Activated gamma-delta T cell treated with anti-CD3 and anti-CD28 coated beads, Interleukin-2, amount 50 U/mL, for 16 hours (primary cell): ENCODE results near the gene ADGRB3.
"Not testable (repeated sequence)": the region's sequence is repeated elsewhere in the genome, so short reads cannot be mapped to it uniquely, and the experiment has no call there.

Experiments used
- DNase-seq: peaks from one replicate; pipeline ENCODE4 v3.0.0-alpha.2; 2020; ENCODE audit warnings: low read depth

The ADGRB3 gene

DNA sequence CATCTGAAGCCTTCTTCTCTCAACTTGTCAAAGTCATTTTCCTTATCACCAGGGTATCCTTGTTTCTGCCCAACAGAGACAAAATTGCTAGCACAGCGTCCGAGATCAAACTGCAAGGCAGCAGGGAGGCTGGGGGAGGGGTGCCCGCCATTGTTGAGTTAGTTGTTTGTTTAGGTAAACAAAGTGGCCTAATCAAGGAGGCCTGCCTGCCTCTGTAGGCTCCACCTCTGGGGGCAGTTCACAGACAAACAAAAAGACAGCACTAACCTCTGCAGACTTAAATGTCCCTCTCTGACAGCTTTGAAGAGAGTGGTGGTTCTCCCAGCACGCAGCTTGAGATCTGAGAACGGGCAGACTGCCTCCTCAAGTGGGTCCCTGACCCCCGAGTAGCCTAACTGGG lies 155.0 kb downstream of the ADGRB3 start:
- DNase-seq = not testable (repeated sequence)

DNA sequence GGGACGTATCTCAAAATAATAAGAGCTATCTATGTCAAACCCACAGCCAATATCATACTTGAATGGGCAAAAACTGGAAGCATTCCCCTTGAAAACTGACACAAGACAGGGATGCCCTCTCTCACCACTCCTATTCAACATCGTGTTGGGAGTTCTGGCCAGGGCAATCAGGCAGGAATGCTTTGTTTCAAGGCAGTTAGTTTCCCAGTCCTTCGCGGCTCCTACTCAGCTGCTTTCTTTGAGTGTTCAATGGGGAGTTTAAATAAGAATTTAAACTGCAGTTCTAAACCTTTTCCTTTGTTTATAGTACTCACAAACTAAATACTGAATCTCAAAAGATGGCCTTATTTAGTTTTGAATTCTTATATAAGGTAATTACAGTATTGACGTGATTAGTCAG lies 179.9 kb downstream of the ADGRB3 start:
- DNase-seq = not testable (repeated sequence)

DNA sequence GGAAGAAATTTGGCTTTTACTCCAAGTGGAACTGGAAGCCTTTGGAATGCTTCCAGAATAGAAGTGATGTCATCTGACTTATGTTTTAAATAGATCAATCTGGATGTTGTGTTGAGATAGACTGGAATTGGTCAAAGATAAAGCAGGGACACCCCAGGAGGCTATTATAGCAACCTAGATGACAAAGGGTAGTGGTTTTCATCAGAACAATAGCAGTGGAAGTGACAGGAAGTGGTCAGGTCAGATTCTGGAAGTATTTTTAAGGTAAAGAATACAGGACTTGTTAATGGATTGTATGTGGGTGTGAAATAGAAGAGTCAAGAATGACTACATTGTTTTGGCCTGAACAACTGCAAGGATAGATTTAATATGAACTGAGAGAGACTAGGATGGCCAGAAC lies 191.4 kb downstream of the ADGRB3 start:
- DNase-seq = no peak

DNA sequence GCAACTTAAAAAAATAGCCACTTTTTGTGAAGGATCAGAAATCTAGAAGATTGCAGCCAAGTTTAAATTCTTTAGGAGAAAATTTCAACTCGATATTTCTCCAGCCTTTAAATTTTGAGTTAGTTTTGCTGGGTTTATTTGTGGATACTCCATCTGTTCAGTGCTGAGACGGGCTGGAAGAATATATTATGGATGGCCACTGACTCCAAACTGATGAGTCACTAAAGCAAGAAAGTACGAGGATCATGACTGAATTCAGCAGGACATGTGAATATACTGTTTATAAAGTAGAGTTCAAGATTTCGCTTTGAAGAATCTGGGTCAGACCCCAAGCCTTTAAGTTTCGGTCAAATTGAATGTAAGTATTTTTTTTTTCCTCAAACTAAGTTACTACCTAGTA lies 199.5 kb downstream of the ADGRB3 start:
- no peak for DNase-seq

DNA sequence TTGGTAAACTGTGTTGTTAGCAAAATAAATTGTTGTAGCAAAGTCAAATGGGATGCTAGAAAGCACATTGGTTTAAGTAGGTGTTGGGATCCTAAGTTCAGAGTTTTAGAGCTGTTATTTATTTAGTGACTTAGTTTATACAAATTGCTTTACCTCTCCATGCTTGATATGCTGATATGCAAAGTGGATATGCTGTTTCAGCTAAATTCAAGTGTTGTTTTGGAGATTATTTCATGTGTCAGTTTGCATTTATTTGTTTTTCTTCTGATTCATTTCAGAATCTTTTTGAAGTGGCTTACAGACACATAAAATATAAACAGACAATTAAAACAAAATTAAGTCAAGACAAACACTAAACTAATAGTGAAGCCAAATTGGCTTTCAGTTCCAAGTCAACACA lies 203.5 kb downstream of the ADGRB3 start:
- DNase-seq = no peak

DNA sequence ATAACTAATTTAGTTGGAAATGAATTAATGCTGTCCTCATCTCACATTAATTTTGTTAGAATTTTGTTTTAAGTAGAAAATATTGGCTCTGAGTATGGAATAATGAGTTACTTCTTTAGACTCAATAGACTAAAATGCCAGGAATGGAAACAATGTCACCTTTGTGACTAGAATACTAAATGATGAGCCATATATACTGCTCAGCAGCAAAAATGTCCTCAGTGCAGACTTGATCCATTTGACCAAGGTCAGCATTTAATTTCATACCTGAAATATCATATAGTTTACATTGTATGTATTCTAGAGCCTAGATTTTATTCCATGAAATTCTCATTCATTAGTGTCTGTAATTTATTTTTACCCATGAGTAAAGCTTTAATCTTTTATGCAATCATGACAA lies 217.7 kb downstream of the ADGRB3 start:
- DNase-seq = no peak

DNA sequence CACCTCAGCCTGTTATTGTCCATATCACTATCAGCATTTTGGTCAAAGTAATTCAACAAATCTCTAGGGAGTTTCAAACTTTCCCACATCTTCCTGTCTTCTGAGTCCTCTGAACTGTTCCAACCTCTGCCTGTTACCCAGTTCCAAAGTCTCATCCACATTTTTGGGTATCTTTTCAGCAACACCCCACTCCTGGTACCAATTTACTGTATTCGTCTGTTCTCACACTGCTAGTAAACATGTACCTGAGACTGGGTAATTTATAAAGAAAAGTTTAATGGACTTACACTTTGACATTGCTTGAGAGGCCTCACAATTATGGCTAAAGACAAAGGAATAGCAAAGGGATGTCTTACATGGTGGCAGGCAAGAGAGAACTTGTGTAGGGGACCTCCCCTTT lies 224.2 kb downstream of the ADGRB3 start:
- DNase-seq = no peak

DNA sequence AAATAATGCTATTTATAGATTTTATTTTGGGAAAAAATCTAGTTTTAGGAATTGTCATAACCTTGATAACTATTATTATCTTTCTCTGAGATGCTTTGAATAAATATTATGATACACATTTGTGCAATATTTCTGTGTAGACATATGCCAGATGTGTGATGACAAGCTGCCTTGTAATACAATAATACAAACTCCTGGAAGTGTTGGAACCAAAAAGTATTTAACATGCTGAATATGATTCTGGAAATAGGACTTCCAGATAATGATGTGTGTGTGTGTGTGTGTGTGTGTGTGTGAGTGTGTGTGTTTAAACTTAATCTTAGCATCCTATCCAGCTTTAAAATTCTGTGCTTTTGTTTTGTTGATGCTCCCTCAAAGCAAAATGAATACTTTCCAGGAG lies 233.6 kb downstream of the ADGRB3 start:
- no peak for DNase-seq

DNA sequence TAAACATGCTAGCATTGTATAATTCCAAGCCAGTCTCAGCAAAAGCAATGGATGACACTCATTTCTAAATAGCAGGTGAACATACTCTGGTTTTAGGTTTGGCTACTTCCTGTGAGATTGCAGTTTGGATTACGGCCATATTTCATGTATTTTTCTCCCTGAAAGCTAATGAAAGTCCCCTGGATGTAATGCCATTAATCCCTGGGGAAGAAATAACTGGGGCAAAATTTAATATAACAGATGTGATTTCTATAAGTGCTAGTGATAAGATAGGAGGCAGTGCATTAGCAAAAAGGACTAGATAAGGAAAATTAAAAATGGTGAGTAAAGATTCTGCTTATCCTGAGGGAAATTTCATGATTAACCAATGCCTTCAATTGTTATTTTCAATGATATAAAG lies 238.2 kb downstream of the ADGRB3 start:
- DNase-seq = no peak

DNA sequence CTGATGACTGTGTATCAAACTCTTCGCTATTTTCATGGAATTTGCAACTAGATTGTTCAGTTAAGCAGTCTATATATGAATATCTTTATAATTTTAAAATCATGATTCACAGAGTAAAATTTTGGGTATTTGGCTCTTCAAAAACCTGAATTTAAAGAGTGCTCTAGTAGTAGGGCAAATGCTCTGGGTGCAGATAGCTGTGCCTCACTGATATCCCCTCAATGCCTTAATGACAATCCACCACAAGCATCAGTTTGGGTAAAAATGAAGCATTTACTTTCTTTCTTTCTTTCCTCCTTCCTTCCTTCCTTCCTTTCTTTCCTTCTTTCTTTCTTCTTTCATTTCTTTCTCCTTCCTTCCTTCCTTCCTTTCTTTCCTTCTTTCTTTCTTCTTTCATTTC lies 239.7 kb downstream of the ADGRB3 start:
- DNase-seq = no peak

DNA sequence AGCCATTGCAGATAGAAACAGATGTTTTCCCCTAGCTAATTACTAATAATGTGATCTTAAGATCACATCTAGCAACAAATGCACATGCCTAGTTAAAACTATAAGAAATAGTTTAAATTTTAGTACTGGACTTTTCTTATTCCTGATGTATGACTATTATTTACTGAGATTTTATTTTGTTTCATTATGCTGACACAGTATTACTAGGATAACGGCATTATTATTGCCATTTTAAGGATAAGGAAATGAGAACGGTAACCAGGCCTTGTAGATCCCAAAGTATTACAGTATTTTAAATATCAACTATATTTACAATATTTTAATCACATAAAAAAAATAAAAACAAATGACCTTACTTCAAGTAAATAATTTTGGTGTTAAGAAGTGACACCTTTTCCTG lies 240.3 kb downstream of the ADGRB3 start:
- no peak for DNase-seq

DNA sequence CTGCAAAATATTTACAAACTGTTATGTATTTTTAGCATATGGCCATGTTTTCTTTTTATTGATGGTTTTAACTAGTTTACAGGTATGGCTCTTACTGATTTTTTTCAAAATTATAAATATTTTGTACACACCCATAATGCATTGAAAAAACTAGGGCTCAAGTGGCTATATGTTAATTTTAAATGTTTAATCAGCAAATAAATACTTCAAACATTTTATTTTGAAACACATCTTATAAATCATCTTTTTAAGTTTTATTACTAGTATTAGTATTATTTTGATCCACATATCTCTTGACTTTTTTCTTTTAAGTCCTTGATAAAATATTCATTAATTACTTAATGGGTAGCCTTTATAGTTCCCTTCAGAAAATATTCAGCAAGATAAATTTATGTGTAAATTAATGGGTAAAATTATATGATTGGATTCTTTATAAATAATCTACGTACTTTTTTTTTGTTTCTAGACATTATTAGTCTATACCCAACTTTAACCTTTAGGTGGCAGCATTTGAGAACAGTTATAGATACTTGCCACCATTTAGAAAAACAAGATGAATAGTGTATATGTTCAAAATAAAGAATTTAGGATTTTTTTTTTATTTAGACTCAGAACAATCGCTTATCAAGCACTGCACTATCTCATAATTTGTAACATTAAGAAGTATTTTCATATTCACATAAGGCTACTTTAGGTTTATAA lies 241.9 kb downstream of the ADGRB3 start:
- DNase-seq = no peak

DNA sequence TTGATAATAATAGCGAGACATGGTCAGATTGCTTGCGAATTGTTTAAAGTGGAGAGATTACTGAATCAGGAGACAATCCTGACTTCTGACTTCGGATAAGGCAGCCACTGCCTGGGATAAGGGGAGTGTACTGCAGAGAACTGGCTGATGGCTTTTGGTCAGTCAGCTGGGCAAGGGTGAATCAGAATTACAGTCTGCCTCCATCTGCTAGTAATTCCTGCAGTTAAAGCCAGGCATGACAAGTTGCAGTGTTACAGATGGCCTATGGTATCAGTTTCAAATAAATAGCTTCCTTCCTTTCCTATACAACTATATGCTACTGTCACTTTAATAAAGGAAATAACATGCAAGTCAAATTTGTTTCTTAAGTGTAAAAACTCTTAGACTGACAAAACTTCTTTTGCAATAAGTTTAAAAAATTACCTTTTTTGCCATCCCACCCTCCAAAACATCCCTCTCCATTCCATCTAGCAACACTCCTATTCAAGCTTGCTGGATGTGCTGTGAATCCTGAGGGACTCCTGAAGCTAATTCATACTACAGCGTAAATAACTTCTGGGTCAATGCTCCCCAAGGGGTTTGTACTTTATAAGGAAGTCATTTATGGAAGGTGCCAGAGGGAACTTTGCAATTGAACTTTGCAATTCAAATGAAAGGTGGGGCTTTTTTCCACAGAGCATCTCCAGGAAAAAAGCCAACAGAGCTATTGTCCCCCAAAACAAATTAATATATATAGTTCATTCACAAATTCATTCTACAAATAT lies 245.2 kb downstream of the ADGRB3 start:
- no peak for DNase-seq

DNA sequence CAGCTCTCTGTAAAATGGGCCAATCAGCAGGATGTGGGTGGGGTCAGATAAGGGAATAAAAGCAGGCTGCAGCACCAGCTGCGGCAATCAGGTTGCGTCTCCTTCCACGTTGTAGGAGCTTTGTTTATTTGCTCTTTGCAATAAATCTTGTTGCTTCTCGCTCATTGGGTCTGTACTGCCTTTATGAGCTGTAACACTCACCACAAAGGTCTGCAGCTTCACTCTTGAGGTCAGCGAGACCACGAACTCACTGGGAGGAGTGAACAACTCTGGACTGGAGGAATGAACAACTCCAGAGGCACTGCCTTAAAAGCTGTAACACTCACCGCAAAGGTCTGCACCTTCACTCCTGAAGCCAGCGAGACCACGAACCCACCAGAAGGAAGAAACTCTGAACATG lies 248.2 kb downstream of the ADGRB3 start:
- not testable (repeated sequence) for DNase-seq

DNA sequence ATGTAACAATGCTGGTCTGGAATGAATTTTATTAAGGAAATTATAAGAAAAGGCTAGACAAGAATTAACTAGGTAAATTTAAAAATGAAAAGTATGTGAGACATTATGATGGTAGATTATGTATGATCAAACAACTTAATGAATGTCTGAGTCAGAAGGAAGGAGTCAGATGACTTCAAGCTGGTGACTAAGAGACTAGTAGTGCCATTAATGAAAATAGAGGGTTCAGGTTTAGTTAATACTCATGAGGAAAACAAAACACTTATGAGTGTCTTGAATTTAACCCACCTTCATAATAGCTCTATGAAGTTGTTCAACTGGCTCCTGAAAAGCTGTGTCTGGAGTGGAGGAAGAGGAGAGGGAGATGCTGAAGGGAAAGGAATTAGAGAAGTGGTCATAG lies 256.3 kb downstream of the ADGRB3 start:
- DNase-seq = no peak

DNA sequence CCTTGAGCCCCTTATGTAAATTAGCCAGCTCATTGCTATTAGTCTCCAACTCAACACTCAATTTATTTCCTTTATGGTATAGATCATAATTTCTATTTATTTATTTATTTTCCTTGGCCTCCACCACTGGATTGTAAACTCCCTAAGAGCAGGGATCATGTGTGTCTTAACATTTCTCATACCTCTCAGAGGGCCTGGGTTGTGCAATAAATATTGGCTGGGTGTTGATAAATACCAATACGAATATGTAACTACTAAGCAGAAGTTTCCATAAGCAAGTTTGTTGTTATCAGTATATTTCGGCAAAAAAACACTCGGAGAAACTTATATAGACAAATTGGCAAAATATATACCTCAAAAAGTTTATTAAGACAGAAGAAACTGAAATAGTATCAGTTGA lies 257.4 kb downstream of the ADGRB3 start:
- DNase-seq = no peak

DNA sequence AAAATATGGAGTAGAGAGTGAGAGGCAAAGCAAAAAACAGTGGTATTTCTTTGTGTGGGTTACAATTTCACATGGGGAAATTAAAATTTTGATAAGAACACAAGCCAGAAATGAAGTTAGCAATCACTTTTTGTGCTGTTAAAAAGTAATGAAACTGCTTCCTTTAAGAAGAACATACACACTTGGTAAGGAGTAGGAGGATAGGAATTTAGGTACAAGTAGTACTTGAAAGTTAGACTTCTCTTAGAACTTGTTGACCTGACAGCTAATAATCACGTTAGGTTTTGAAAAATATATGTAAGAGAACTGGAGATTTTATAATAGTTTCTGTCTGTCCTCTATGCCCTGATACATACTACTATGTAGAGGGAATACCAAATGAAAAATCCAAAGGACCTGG lies 260.8 kb downstream of the ADGRB3 start:
- no peak for DNase-seq

DNA sequence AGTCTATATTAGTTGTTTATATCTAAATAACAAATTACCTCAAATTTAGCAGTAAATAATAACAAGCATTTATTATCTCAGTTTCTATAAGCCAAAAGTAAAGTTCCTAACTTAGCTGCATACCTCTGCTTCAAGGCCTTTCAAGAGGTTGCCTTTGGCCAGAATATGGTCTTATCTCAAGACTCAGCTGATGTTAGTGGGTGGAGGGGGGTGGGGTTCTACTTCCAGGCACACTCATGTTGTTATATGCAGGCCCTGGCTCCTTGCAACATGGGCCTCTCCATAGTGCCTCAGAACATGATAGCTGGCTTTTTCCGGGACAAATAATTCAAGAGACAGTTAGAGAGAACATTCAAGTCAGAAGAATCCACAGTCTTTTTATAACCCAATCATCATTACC lies 266.0 kb downstream of the ADGRB3 start:
- DNase-seq = no peak

DNA sequence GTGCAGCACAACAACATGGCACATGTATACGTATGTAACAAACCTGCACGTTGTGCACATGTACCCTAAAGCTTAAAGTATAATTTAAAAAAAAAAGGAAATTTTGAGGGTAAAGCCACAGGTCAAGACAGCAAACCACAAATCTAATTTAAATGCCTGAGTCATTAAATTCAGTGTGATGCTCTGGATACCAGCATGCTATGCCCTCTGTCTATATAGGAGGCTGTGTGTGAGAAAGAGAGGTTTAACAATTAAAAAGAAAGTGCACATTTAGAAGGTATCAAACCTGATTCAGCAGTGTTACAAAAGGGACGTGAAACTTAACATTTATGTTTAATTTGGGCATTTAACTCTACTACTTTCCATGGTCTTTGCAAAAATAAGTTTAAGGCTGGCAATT lies 276.3 kb downstream of the ADGRB3 start:
- no peak for DNase-seq

DNA sequence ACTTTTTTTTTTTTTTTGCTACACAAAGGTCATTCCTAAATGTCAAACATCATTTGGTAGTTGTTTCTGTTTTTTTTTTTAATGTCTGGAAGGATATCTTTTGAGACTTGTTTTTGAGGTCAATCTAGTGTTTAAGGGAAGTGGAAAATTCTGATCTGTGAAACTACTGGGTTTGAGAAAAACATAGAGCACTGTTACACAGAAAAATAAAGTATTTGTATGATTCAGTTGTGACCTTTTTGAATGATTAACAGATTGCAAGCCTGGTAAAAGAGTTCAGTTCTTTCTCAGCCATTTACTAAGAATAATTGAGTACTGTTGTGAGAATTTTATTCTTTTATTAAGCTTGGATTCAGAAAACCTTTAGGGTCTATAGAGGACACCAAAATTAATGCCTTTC lies 276.7 kb downstream of the ADGRB3 start:
- no peak for DNase-seq

DNA sequence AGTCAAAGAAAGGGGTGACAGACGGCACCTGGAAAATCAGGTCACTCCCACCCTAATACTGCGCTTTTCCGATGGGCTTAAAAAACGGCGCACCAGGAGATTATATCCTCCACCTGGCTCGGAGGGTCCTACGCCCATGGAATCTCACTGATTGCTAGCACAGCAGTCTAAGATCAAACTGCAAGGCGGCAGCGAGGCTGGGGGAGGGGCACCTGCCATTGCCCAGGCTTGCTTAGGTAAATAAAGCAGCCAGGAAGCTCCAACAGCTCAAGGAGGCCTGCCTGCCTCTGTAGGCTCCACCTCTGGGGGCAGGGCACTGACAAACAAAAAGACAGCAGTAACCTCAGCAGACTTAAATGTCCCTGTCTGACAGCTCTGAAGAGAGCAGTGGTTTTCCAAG lies 277.7 kb downstream of the ADGRB3 start:
- not testable (repeated sequence) for DNase-seq

DNA sequence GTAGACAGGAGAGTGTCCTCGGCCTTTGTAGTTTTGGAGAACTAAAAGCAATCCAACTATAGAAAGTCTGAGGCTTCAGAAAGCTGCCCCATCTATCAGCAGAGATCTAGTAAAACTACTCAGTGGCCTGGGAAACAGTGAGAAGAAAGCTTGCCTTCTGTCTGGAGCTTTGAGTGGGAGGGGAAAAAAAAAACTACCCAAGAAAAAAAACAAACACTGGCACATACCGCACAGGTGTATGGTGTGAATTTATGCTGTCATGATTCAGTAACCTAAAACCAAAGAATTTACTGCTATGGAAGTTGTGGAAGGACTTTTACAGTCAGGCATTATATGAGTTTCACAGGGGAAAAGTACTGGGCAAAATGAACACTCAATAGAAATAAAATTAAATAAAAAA lies 280.5 kb downstream of the ADGRB3 start:
- DNase-seq = no peak

DNA sequence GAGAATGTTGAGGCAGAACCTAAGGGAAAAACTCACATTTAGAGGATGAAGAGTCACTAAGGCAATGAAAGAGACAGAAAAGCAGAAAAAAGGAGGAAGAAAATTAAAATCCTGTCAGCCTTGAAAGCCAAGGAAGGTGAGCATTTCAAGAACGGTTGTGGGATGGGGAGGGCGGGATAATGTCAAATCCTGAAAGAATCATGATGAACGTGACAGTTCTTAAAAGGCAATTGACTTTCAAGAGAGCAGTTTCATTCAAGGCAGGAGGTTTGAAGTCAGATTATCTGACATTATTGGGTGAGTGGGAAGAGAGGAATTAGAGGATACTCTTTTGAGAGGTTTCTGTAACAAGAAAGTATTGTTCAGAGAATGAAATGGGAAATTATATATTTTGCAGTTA lies 284.5 kb downstream of the ADGRB3 start:
- no peak for DNase-seq

DNA sequence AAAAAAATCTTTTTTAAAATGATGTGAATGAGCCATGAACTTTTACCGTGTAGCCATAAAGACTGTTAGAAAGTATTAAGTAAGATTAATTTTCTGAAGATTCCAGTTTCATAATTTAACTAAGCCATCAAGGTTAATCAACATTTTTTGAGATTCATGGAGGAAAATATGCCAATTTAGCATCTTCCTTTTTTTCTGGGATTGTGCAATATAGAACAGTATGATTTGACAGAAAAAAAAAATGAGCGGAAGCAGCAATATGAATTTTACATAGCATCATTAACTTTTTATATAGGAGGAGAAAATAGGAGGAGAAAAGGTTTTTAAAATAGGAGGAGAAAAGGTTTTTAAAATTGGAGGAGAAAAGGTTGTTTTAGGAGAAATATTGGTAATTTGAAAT lies 306.3 kb downstream of the ADGRB3 start:
- DNase-seq = no peak
